BE2C (cell line): Measurements from ENCODE around the gene DEGS1.
"Not testable (repeated sequence)": the region's sequence is repeated elsewhere in the genome, so short reads cannot be mapped to it uniquely, and the experiment has no call there.

ENCODE experiments used
- DNase-seq: peaks from one replicate; pipeline ENCODE4 v3.0.0-alpha.2; 2020
- H3K27me3 ChIP-seq: fragments of 250-450 bp; sonication (Bioruptor Pico); 2 replicates; pipeline ENCODE4 v1.5.1; 2020; ENCODE audit warnings: mild to moderate bottlenecking
- H3K36me3 ChIP-seq: fragments of 250-450 bp; sonication (Bioruptor Pico); 2 replicates; pipeline ENCODE4 v1.5.1; 2020; ENCODE audit warnings: mild to moderate bottlenecking
- H3K4me1 ChIP-seq: fragments of 250-450 bp; sonication (Bioruptor Pico); 2 replicates; pipeline ENCODE4 v1.5.1; 2020
- H3K4me3 ChIP-seq: 2 replicates; pipeline ENCODE4 v1.5.1; 2011; ENCODE audit warnings: low read depth, low read length
- H3K9me3 ChIP-seq: fragments of 250-450 bp; sonication (Bioruptor Pico); 2 replicates; pipeline ENCODE4 v1.5.1; 2020
- TF ChIP-seq, protein P1 (sequence below): IDR thresholded peaks from 2 replicates; pipeline ENCODE4 v1.5.1; 2012; ENCODE audit warnings: mild to moderate bottlenecking, low read depth, low read length

DEGS1 gene

DNA sequence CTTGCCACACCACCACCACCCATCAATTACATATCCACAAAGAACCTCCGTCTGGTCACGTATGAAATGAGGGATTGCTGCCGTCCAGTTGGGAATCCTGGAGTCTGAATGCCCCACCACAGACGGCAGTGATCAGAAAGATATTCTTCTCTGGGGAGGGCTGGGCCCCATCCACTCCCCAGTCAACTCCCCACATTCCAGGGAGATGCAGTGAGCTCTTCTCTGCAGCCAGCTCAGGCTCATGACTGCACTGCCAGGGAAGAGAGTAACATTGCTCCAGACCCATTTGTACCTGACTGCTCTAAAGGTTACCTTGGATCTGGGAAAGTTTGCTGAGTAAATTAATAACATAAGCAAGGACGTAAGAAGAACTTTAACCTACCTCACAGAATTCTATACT lies 18.3 kb downstream of the DEGS1 start:
- H3K27me3 ChIP-seq: no peaks in the 10 kb centered on the region
- peaks cover 10% of the 10 kb centered on the region for H3K4me1 ChIP-seq
- TF ChIP-seq, protein P1, sequence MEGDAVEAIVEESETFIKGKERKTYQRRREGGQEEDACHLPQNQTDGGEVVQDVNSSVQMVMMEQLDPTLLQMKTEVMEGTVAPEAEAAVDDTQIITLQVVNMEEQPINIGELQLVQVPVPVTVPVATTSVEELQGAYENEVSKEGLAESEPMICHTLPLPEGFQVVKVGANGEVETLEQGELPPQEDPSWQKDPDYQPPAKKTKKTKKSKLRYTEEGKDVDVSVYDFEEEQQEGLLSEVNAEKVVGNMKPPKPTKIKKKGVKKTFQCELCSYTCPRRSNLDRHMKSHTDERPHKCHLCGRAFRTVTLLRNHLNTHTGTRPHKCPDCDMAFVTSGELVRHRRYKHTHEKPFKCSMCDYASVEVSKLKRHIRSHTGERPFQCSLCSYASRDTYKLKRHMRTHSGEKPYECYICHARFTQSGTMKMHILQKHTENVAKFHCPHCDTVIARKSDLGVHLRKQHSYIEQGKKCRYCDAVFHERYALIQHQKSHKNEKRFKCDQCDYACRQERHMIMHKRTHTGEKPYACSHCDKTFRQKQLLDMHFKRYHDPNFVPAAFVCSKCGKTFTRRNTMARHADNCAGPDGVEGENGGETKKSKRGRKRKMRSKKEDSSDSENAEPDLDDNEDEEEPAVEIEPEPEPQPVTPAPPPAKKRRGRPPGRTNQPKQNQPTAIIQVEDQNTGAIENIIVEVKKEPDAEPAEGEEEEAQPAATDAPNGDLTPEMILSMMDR: no peak
- H3K36me3 ChIP-seq: no peaks in the 10 kb centered on the region
- H3K9me3 ChIP-seq: no peaks in the 10 kb centered on the region; the same call in 1 of the 2 replicates
- DNase-seq: no peak
- no peak overlapping the region for H3K4me3 ChIP-seq

DNA sequence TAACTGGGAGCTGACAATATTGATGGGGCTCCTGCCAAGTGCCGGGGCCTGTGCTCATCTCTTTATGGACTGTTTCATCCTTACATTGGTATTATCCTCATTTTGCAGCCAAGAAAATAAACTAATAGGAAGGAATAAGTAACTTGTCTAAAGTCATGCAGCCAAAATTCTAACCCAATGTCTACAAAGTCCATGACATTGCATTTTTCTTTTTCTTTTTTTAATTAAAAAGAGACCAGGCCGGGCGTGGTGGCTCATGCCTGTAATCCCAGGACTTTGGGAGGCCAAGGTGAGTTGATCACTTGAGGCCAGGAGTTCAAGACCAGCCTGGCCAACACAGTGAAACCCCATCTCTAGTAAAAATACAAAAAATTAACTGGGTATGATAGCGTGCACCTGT lies 18.8 kb downstream of the DEGS1 start:
- H3K27me3 ChIP-seq: no peaks in the 10 kb centered on the region
- peaks cover 10% of the 10 kb centered on the region for H3K4me1 ChIP-seq
- no peaks in the 10 kb centered on the region for H3K36me3 ChIP-seq
- TF ChIP-seq, protein P1: no peak
- no peak for DNase-seq
- H3K9me3 ChIP-seq: no peaks in the 10 kb centered on the region; the same call in 1 of the 2 replicates
- H3K4me3 ChIP-seq: no peak overlapping the region

DNA sequence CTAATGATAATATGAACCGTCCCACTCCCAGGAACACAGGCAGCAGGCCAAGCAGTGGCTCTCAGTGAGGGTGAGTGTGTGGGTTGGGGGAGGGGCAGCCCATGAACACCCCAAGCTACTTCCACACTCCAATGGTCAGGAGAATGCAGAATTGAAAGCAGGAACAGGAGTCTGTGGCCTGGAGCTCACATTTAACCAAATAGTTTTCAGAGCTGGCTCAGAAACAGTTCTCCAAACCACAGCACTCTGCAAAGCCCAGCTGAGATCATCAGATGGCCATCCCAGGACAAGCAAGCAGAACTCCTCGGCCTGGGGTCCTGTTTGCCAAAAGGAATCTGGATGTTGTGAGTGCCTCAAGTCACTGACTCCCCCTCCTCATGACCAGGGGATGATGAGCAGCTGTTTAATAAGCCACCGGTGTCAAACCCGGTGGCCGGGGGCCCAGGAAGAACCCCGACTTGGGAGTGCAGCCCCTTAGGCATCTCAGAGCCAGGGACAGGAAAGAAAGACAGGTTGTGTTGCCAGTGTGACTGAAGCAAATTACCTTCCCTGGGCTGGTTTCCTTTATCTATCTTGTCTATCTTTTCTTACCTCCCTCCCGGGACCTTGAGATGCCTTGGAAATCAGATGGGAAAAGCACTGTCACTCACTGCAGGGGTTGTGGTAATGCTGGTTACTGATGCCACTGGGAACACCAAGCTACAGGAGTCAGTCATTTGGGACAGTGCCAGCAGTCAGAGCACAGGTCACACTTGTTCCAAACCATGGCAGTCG lies 20.4 kb downstream of the DEGS1 start:
- DNase-seq: peak; percentile 59
- peaks cover 10% of the 10 kb centered on the region for H3K4me1 ChIP-seq
- no peaks in the 10 kb centered on the region for H3K36me3 ChIP-seq
- H3K9me3 ChIP-seq: no peaks in the 10 kb centered on the region
- H3K27me3 ChIP-seq: no peaks in the 10 kb centered on the region
- H3K4me3 ChIP-seq: no peak overlapping the region
- TF ChIP-seq, protein P1: no peak

DNA sequence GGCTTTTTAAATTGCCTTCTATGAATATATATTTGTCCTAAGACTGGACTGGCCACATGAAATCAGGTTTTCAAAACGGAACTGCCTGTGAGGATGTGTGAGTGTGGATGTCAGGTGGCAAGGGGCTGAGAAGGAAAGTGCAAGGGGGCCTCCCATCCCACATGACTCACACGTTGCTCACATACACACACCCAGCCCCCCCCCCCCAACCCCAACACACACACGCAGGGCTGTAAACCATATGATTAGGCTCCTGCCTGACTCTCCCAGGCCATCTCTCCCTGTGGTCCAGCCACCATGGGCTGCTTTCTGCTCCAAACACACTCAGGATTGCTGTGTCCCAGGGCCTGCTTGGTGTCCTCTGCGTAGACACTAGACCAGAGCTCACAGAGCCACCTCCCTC lies 22.4 kb downstream of the DEGS1 start:
- no peaks in the 10 kb centered on the region for H3K36me3 ChIP-seq
- TF ChIP-seq, protein P1: no peak
- peak overlapping the region; percentile 42 for H3K4me3 ChIP-seq
- H3K27me3 ChIP-seq: no peaks in the 10 kb centered on the region
- no peaks in the 10 kb centered on the region for H3K9me3 ChIP-seq
- DNase-seq: peak; percentile 39
- peaks cover 10% of the 10 kb centered on the region for H3K4me1 ChIP-seq

DNA sequence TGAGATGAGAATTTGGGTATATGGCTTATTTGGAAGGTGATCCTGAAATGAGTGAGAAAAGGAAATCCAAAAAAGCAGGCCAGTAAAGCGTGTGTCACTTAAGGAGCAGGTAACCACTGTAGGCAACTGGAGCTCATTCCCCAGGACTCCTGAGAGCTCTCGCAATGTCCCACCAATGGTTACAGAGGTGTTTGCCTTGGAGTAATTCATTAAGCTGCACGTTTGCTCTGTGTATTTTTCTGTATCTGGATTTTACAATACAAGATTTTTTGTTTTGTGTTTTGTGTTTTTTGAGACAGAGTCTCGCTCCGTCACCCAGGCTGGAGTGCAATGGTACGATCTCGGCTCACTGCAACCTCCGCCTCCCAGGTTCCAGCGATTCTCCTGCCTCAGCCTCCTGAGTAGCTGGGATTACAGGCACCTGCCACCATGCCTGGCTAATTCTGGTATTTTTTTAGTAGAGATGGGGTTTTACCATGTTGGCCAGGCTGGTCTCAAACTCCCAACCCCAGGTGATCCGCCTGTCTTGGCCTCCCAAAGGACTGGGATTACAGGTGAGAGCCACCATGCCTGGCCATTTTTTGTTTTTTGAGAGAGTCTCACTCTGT lies 23.0 kb downstream of the DEGS1 start:
- H3K27me3 ChIP-seq, H3K4me3 ChIP-seq, DNase-seq, H3K36me3 ChIP-seq, H3K9me3 ChIP-seq: not testable (repeated sequence)
- H3K4me1 ChIP-seq: peaks cover 14% of the 10 kb centered on the region

DNA sequence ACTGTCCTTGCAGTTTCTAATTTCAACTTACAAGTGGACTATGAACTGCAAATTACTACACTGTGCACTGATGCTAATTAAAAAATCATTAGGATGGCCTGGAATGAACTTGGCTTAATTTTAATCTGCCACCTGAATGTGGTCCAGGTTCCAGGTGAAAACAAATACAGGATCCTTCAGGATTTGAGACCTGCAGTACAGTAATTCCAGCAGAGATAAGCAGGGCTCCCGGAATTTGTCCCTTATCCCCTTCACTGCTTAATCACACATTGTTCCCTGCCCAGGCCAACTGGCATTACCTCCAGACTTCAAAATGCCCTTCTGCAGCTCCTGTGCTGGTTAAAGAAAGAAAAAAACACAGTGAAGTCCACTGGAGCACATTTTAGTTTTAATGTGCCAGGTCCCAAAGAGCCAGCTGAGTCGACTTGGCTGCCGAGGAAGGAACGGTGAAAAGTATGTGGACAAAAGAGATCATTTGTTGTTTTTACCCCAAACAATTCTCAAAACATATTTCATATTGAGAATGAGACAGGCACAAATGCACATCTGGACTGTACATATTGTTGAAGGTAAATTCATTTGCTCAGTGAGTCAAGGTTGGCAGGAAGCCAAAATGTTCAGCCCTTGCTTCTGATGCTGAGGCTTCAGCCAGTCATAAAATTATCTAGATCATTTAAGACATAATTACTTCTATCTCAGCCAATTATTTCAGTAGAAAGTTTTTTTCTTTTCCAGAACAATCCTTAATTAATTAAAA lies 28.3 kb downstream of the DEGS1 start:
- TF ChIP-seq, protein P1: no peak
- peaks cover 13% of the 10 kb centered on the region for H3K4me1 ChIP-seq
- peak; percentile 85 for DNase-seq
- H3K9me3 ChIP-seq: no peaks in the 10 kb centered on the region
- no peaks in the 10 kb centered on the region for H3K27me3 ChIP-seq
- no peak overlapping the region for H3K4me3 ChIP-seq
- H3K36me3 ChIP-seq: no peaks in the 10 kb centered on the region
